Astrocyte (in vitro differentiated cells and primary cell): Measurements from ENCODE around the gene FBXO11.

Experiments used
- EZH2 ChIP-seq: IDR thresholded peaks from 2 replicates; pipeline ENCODE4 v1.6.1; 2012; ENCODE audit warnings: mild to moderate bottlenecking, low read length, inconsistent platforms; ENCODE audit not compliant: insufficient read depth
- TF ChIP-seq, protein P1 (sequence below): IDR thresholded peaks from 2 replicates; pipeline ENCODE4 v1.5.1; 2011; ENCODE audit warnings: low read depth, mild to moderate bottlenecking, inconsistent platforms, low read length, moderate library complexity; ENCODE audit not compliant: insufficient read depth

DNA sequence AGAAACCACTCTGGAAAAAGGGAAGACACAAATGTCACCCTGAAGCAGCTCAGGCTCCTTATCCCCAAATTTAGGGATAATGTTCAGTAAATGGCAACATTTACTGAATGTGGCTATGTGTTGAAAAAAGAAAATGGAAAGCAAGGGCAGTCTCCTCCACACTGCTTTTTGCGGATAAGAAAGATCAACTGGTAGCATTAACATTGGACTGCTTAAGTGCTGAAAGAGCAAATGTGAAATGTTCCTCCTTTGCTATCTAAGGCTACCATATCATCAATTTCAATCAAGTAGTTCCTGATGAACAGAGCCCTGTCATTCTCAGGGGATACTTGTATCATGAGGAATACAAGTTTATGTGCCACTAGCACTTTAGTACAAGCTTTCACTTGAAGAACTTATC lies 12.5 kb downstream of the FBXO11 start:
- no peak for TF ChIP-seq EZH2
- TF ChIP-seq, protein P1, sequence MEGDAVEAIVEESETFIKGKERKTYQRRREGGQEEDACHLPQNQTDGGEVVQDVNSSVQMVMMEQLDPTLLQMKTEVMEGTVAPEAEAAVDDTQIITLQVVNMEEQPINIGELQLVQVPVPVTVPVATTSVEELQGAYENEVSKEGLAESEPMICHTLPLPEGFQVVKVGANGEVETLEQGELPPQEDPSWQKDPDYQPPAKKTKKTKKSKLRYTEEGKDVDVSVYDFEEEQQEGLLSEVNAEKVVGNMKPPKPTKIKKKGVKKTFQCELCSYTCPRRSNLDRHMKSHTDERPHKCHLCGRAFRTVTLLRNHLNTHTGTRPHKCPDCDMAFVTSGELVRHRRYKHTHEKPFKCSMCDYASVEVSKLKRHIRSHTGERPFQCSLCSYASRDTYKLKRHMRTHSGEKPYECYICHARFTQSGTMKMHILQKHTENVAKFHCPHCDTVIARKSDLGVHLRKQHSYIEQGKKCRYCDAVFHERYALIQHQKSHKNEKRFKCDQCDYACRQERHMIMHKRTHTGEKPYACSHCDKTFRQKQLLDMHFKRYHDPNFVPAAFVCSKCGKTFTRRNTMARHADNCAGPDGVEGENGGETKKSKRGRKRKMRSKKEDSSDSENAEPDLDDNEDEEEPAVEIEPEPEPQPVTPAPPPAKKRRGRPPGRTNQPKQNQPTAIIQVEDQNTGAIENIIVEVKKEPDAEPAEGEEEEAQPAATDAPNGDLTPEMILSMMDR, result no peak
